ENCODE results near the gene CLCNKA. TPM values are rescaled to one million over a fixed set of nuclear protein-coding genes. Genes with fewer than 3 reads are reported as not detected.

The CLCNKA gene
- total and polyA plus RNA-seq, 4 donors, result not detected

DNA sequence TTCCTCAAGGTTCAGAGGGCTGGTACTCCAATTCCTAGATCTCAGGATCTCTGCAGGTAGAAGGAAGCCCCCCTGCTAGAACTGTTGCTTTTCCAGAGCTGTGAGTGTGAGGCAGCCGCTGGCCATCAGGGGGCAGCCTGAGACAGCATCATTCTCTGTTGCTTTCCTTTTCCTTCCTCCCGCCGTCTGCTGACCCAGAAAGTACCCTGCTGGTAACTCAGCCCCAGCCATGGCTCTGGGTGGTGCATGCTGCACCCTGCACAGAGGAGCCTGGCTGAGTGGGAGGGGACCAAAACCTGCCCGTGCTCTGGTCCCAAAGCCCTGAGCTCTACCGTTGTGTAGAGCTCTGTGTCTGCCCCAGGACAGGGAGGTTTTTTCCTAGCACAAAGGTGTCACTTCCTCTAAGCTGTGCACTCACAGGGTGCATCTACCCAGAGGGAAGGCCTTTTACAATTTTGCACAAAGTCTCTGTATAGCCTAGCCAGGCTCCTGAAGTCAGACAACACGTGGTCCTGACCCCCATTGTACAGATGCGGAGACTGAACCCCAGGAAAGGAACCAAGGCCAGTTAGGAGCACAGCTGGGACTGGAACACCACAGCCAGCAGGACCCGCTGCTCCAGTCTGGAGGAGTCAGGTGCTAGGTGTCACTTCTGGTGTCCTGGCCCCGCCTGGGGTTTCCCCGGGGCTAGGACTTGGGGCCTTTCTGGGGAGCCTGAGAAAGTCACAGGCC, 57.3 kb downstream of the CLCNKA start:
- H3K4me1 ChIP-seq (ENCODE audit: control insufficient read depth in 4 of 4, insufficient read depth in 4 of 4, low read length in 3 of 4), result peaks cover 0 to 17% (median 9%) of the 10 kb centered on the region in 4 donors
- no peak overlapping the region for H3K4me3 ChIP-seq (ENCODE audit: low read depth in 1 of 3, low read length in 3 of 3)
- peak in 1 of 2 donors; percentile 30 for TF ChIP-seq RXRA (IDR thresholded peaks at IDR 0.05)
- no peak for TF ChIP-seq SP1 (IDR thresholded peaks at IDR 0.05)
- peak; percentile 93 to 95 for TF ChIP-seq RAD21 (IDR thresholded peaks at IDR 0.05)
- TF ChIP-seq, protein P1, sequence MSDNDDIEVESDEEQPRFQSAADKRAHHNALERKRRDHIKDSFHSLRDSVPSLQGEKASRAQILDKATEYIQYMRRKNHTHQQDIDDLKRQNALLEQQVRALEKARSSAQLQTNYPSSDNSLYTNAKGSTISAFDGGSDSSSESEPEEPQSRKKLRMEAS (IDR thresholded peaks at IDR 0.05), result no peak
- TF ChIP-seq HNF4A (conservative IDR thresholded peaks at IDR 0.05), result no peak
- TF ChIP-seq FOXA2 (IDR thresholded peaks at IDR 0.05), result no peak
- TF ChIP-seq, protein P2, sequence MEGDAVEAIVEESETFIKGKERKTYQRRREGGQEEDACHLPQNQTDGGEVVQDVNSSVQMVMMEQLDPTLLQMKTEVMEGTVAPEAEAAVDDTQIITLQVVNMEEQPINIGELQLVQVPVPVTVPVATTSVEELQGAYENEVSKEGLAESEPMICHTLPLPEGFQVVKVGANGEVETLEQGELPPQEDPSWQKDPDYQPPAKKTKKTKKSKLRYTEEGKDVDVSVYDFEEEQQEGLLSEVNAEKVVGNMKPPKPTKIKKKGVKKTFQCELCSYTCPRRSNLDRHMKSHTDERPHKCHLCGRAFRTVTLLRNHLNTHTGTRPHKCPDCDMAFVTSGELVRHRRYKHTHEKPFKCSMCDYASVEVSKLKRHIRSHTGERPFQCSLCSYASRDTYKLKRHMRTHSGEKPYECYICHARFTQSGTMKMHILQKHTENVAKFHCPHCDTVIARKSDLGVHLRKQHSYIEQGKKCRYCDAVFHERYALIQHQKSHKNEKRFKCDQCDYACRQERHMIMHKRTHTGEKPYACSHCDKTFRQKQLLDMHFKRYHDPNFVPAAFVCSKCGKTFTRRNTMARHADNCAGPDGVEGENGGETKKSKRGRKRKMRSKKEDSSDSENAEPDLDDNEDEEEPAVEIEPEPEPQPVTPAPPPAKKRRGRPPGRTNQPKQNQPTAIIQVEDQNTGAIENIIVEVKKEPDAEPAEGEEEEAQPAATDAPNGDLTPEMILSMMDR (IDR thresholded peaks at IDR 0.05; ENCODE audit: low read depth, low read length, missing input control), result peak; percentile 95
- no peak for TF ChIP-seq NR2F2 (IDR thresholded peaks at IDR 0.05)
- no peak overlapping the region for H3K27ac ChIP-seq (ENCODE audit: low read depth in 1 of 2, low read length in 2 of 2)
- peak; percentile 80 for DNase-seq (ENCODE audit: low spot score)
- no peaks in the 10 kb centered on the region for H3K36me3 ChIP-seq (ENCODE audit: control insufficient read depth in 4 of 4, insufficient read depth in 3 of 4, low read depth in 1 of 4, low read length in 3 of 4)
- no peaks in the 10 kb centered on the region for H3K27me3 ChIP-seq (ENCODE audit: control insufficient read depth in 4 of 4, insufficient read depth in 4 of 4, low read length in 3 of 4)
- H3K9ac ChIP-seq (ENCODE audit: low read depth in 1 of 2, low read length in 2 of 2), result no peak overlapping the region
- WGBS, result 41% methylated on average over 10 of the region's 10 CpGs
- no peaks in the 10 kb centered on the region for H3K9me3 ChIP-seq (ENCODE audit: control insufficient read depth in 4 of 4, low read length in 3 of 4)

GRCh38 chr1:16080422-16081150, 58.8 kb downstream of the CLCNKA start:
- no peaks in the 10 kb centered on the region for H3K9me3 ChIP-seq (ENCODE audit: control insufficient read depth in 4 of 4, low read length in 3 of 4)
- 84% methylated on average over 5 of the region's 5 CpGs for WGBS
- no peaks in the 10 kb centered on the region for H3K27me3 ChIP-seq (ENCODE audit: control insufficient read depth in 4 of 4, insufficient read depth in 4 of 4, low read length in 3 of 4)
- no peak overlapping the region for H3K4me3 ChIP-seq (ENCODE audit: low read depth in 1 of 3, low read length in 3 of 3)
- no peaks in the 10 kb centered on the region for H3K36me3 ChIP-seq (ENCODE audit: control insufficient read depth in 4 of 4, insufficient read depth in 3 of 4, low read depth in 1 of 4, low read length in 3 of 4)
- no peak overlapping the region for H3K9ac ChIP-seq (ENCODE audit: low read depth in 1 of 2, low read length in 2 of 2)
- H3K27ac ChIP-seq (ENCODE audit: low read depth in 1 of 2, low read length in 2 of 2), result no peak overlapping the region
- peaks cover 0 to 17% (median 9%) of the 10 kb centered on the region in 4 donors for H3K4me1 ChIP-seq (ENCODE audit: control insufficient read depth in 4 of 4, insufficient read depth in 4 of 4, low read length in 3 of 4)
- TF ChIP-seq HNF4A (conservative IDR thresholded peaks at IDR 0.05) (no peak), RXRA (IDR thresholded peaks at IDR 0.05) (no peak)
- no peak for DNase-seq (ENCODE audit: low spot score)

DNA sequence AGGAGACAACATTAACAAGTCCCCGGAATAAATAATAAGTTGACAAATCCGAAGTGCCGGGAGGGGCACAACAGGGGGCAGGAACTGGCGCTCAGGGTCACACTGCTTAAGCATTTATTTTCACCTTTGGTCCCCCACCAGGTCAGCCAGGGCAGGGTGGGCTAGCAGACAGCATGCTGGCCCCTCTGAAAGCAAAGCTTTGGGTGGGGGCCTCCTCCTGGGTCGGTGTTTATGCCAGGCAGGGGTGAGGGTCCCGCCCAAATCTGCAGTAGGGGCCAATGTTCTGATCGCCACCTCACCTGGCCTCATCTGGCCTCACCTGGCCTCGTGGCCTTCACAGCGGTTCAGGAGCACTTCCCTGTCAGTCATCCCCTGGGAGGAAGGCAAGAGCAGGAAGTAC, 59.8 kb downstream of the CLCNKA start:
- Histone ChIP-seq H3K4me3 (ENCODE audit: low read depth in 1 of 3, low read length in 3 of 3) (no peak overlapping the region), H3K36me3 (ENCODE audit: control insufficient read depth in 4 of 4, insufficient read depth in 3 of 4, low read depth in 1 of 4, low read length in 3 of 4) (no peaks in the 10 kb centered on the region), H3K9ac (ENCODE audit: low read depth in 1 of 2, low read length in 2 of 2) (no peak overlapping the region), H3K9me3 (ENCODE audit: control insufficient read depth in 4 of 4, low read length in 3 of 4) (no peaks in the 10 kb centered on the region), H3K27ac (ENCODE audit: low read depth in 1 of 2, low read length in 2 of 2) (no peak overlapping the region), H3K27me3 (ENCODE audit: control insufficient read depth in 4 of 4, insufficient read depth in 4 of 4, low read length in 3 of 4) (no peaks in the 10 kb centered on the region), H3K4me1 (ENCODE audit: control insufficient read depth in 4 of 4, insufficient read depth in 4 of 4, low read length in 3 of 4) (peaks cover 0 to 14% (median 7%) of the 10 kb centered on the region in 4 donors)
- 83% methylated on average over 9 of the region's 9 CpGs for WGBS
- DNase-seq (ENCODE audit: low spot score), result no peak
- no peak for TF ChIP-seq HNF4G (IDR thresholded peaks at IDR 0.05)
- TF ChIP-seq, protein P3, sequence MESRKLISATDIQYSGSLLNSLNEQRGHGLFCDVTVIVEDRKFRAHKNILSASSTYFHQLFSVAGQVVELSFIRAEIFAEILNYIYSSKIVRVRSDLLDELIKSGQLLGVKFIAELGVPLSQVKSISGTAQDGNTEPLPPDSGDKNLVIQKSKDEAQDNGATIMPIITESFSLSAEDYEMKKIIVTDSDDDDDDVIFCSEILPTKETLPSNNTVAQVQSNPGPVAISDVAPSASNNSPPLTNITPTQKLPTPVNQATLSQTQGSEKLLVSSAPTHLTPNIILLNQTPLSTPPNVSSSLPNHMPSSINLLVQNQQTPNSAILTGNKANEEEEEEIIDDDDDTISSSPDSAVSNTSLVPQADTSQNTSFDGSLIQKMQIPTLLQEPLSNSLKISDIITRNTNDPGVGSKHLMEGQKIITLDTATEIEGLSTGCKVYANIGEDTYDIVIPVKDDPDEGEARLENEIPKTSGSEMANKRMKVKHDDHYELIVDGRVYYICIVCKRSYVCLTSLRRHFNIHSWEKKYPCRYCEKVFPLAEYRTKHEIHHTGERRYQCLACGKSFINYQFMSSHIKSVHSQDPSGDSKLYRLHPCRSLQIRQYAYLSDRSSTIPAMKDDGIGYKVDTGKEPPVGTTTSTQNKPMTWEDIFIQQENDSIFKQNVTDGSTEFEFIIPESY (IDR thresholded peaks at IDR 0.05), result no peak
- TF ChIP-seq TAF1 (conservative IDR thresholded peaks at IDR 0.05), result no peak
- no peak for TF ChIP-seq RXRA (IDR thresholded peaks at IDR 0.05)
- no peak for TF ChIP-seq RAD21 (IDR thresholded peaks at IDR 0.05)
- no peak for TF ChIP-seq ATF3 (IDR thresholded peaks at IDR 0.05)
- no peak for TF ChIP-seq FOXA2 (IDR thresholded peaks at IDR 0.05)
- TF ChIP-seq JUND (IDR thresholded peaks at IDR 0.05), result no peak
- no peak for TF ChIP-seq SP1 (IDR thresholded peaks at IDR 0.05)
- no peak for TF ChIP-seq FOXA1 (IDR thresholded peaks at IDR 0.05)
- TF ChIP-seq YY1 (IDR thresholded peaks at IDR 0.05), result no peak
- TF ChIP-seq HNF4A (conservative IDR thresholded peaks at IDR 0.05), result no peak
- no peak for TF ChIP-seq REST (IDR thresholded peaks at IDR 0.05)
- no peak for TF ChIP-seq GABPA (IDR thresholded peaks at IDR 0.05 in 1 of 2, conservative IDR thresholded peaks at IDR 0.05 in 1 of 2)
